Measurements from ENCODE around the gene OXLD1. TPM values are rescaled to one million over a fixed set of nuclear protein-coding genes. Genes with fewer than 3 reads are reported as not detected.

Gene OXLD1
- total and polyA plus RNA-seq, 2 donors (not counting 1 experiment from before 2014, with no cell fraction given), result 39.5 to 102 TPM

DNA sequence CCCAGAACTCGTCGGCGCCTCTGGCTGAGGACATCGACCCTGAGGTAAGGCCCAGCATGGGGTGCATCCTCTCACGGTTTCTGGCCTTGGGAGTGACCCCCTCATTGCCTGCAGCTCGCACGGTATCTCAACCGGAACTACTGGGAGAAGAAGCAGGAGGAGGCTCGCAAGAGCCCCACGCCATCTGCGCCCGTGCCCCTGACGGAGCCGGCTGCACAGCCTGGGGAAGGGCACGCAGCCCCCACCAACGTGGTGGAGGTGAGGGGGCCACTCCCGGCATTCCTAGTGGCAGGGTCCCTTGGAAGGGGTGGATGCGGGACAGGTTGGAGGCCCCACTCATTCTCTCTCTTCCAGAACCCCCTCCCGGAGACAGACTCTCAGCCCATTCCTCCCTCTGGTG is 28.4 kb upstream of the OXLD1 start:
- Mint-ChIP-seq H3K27ac (no peak overlapping the region), H3K9me3 (ENCODE audit: insufficient read depth) (no peaks in the 10 kb centered on the region), H3K4me1 (no peaks in the 10 kb centered on the region), H3K4me3 (no peak overlapping the region), H3K27me3 (no peaks in the 10 kb centered on the region)
- TF ChIP-seq, protein P1, sequence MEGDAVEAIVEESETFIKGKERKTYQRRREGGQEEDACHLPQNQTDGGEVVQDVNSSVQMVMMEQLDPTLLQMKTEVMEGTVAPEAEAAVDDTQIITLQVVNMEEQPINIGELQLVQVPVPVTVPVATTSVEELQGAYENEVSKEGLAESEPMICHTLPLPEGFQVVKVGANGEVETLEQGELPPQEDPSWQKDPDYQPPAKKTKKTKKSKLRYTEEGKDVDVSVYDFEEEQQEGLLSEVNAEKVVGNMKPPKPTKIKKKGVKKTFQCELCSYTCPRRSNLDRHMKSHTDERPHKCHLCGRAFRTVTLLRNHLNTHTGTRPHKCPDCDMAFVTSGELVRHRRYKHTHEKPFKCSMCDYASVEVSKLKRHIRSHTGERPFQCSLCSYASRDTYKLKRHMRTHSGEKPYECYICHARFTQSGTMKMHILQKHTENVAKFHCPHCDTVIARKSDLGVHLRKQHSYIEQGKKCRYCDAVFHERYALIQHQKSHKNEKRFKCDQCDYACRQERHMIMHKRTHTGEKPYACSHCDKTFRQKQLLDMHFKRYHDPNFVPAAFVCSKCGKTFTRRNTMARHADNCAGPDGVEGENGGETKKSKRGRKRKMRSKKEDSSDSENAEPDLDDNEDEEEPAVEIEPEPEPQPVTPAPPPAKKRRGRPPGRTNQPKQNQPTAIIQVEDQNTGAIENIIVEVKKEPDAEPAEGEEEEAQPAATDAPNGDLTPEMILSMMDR (IDR thresholded peaks at IDR 0.05), result no peak
- no peak for TF ChIP-seq EZH2 (IDR thresholded peaks at IDR 0.05; ENCODE audit: borderline replicate concordance, insufficient read depth, low read depth, low read length, poor library complexity, severe bottlenecking)
- H3K4me3 ChIP-seq (ENCODE audit: control extremely low read depth in 1 of 5, extremely low read depth in 1 of 5, insufficient read depth in 1 of 5, low read depth in 2 of 5, low read length in 4 of 5), result no peak overlapping the region
- no peak overlapping the region for H2AFZ ChIP-seq (ENCODE audit: insufficient read depth, low read depth, low read length, poor library complexity, severe bottlenecking)
- ChIA-PET CTCF (no interaction called here), POLR2A (no interaction called here)
- H3K27me3 ChIP-seq (replicated peaks in 1 of 4; ENCODE audit: control extremely low read depth in 1 of 4, control insufficient read depth in 3 of 4, insufficient read depth in 4 of 4, low read length in 3 of 4), result no peaks in the 10 kb centered on the region
- H3K4me1 ChIP-seq (ENCODE audit: control insufficient read depth in 2 of 2, insufficient read depth in 2 of 2, low read length in 2 of 2), result no peaks in the 10 kb centered on the region
- no peaks in the 10 kb centered on the region for H3K9me3 ChIP-seq (ENCODE audit: control extremely low read depth in 1 of 3, control insufficient read depth in 2 of 3, insufficient read depth in 1 of 3, low read length in 2 of 3)
- H3K36me3 ChIP-seq (replicated peaks in 1 of 2; ENCODE audit: control extremely low read depth in 1 of 2, control insufficient read depth in 1 of 2, extremely low read depth in 1 of 2, insufficient read depth in 2 of 2, low read length in 1 of 2), result peaks cover 0 to 64% of the 10 kb centered on the region in 2 experiments
- no peak overlapping the region for H3K4me2 ChIP-seq (replicated peaks; ENCODE audit: low read depth, low read length, poor library complexity, severe bottlenecking)
- peaks cover 36% of the 10 kb centered on the region for H3K79me2 ChIP-seq (ENCODE audit: control insufficient read depth, insufficient read depth, low read length)
- H3K9ac ChIP-seq (ENCODE audit: low read length), result no peak overlapping the region
- intact Hi-C loops (cut with micrococcal nuclease), result no loop called here
- DNase-seq (no peak), ATAC-seq (ENCODE audit: low read depth) (no peak)
- peaks cover 50% of the 10 kb centered on the region for H4K20me1 ChIP-seq (ENCODE audit: control insufficient read depth, insufficient read depth, low read length, poor library complexity, severe bottlenecking)
- H3K27ac ChIP-seq (ENCODE audit: low read length in 2 of 2), result no peak overlapping the region
- 98% methylated on average over 14 of the region's 19 CpGs for WGBS (ENCODE audit: insufficient coverage)

DNA sequence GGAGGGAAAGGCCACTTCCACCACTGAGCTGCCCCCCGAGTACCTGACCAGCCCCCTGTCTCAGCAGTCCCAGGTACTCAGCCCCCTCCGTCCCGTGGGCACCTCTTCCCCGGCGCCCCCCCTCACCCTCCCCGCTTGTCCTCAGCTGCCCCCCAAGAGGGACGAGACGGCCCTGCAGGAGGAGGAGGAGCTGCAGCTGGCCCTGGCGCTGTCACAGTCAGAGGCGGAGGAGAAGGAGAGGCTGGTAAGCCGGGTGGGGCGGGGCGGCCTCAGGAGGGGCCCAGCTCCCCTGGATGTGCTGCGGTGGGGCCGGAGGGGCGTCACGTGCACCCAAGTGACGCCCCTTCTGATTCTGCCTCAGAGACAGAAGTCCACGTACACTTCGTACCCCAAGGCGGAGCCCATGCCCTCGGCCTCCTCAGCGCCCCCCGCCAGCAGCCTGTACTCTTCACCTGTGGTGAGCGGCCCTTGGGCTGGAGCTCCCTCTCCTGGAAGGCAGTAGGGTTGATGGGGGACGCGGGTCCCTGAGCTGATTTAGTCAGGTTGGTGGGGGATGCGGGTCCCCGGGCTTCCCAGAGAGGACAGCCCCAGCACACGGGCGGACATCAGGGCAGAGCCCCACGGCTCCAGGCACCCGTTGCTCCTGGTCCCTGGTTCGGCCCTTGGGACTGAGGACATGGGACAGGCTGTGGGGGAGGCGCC is 27.3 kb upstream of the OXLD1 start:
- H3K9ac ChIP-seq (ENCODE audit: low read length), result no peak overlapping the region

More for the DNA sequence above, 27.3 kb upstream of the OXLD1 start:
- Histone ChIP-seq H3K4me1 (ENCODE audit: control insufficient read depth in 2 of 2, insufficient read depth in 2 of 2, low read length in 2 of 2) (no peaks in the 10 kb centered on the region), H2AFZ (ENCODE audit: insufficient read depth, low read depth, low read length, poor library complexity, severe bottlenecking) (no peak overlapping the region), H3K36me3 (replicated peaks in 1 of 2; ENCODE audit: control extremely low read depth in 1 of 2, control insufficient read depth in 1 of 2, extremely low read depth in 1 of 2, insufficient read depth in 2 of 2, low read length in 1 of 2) (peaks cover 0 to 75% of the 10 kb centered on the region in 2 experiments), H3K27me3 (replicated peaks in 1 of 4; ENCODE audit: control extremely low read depth in 1 of 4, control insufficient read depth in 3 of 4, insufficient read depth in 4 of 4, low read length in 3 of 4) (no peaks in the 10 kb centered on the region), H3K9me3 (ENCODE audit: control extremely low read depth in 1 of 3, control insufficient read depth in 2 of 3, insufficient read depth in 1 of 3, low read length in 2 of 3) (no peaks in the 10 kb centered on the region), H3K4me2 (replicated peaks; ENCODE audit: low read depth, low read length, poor library complexity, severe bottlenecking) (no peak overlapping the region), H3K79me2 (ENCODE audit: control insufficient read depth, insufficient read depth, low read length) (peaks cover 47% of the 10 kb centered on the region), H3K27ac (ENCODE audit: low read length in 2 of 2) (no peak overlapping the region), H3K4me3 (ENCODE audit: control extremely low read depth in 1 of 5, extremely low read depth in 1 of 5, insufficient read depth in 1 of 5, low read depth in 2 of 5, low read length in 4 of 5) (no peak overlapping the region), H4K20me1 (ENCODE audit: control insufficient read depth, insufficient read depth, low read length, poor library complexity, severe bottlenecking) (peaks cover 59% of the 10 kb centered on the region)
- Mint-ChIP-seq H3K27me3 (no peaks in the 10 kb centered on the region), H3K27ac (no peak overlapping the region), H3K4me1 (no peaks in the 10 kb centered on the region), H3K4me3 (no peak overlapping the region), H3K9me3 (ENCODE audit: insufficient read depth) (no peaks in the 10 kb centered on the region)
- ChIA-PET POLR2A (interaction anchor here (0.6 kb wide), 1 partner anchor 192 kb away, joined by 8 read pairs; no protein-coding TSS in a partner anchor), CTCF (no interaction called here)
- WGBS (ENCODE audit: insufficient coverage), result 95% methylated on average over 25 of the region's 35 CpGs
- intact Hi-C loops (cut with micrococcal nuclease), result no loop called here
- TF ChIP-seq, protein P1 (IDR thresholded peaks at IDR 0.05), result no peak
- no peak for TF ChIP-seq EZH2 (IDR thresholded peaks at IDR 0.05; ENCODE audit: borderline replicate concordance, insufficient read depth, low read depth, low read length, poor library complexity, severe bottlenecking)
- DNase-seq (no peak), ATAC-seq (ENCODE audit: low read depth) (no peak)

Data from B cell (primary cell).